ENCODE results near the gene RABL6. TPM values are rescaled to one million over a fixed set of nuclear protein-coding genes. Genes with fewer than 3 reads are reported as not detected.
A peak's percentile ranks its signal among the peaks of the same experiment; 100 is the strongest.
"Not testable (repeated sequence)": the region's sequence is repeated elsewhere in the genome, so short reads cannot be mapped to it uniquely, and the experiment has no call there.

The RABL6 gene
- total RNA-seq, 1 donor from 2014 or later: 71.2 TPM

GRCh38 chr9:136786451-136786850 is 21.3 kb upstream of the RABL6 start:
- Histone ChIP-seq H3K4me3 (no peak overlapping the region), H3K9ac (no peak overlapping the region), H3K4me1 (peaks cover 18% of the 10 kb centered on the region), H3K9me3 (ENCODE audit: low read depth) (no peaks in the 10 kb centered on the region), H3K79me2 (ENCODE audit: low read depth) (no peaks in the 10 kb centered on the region), H3K4me2 (no peak overlapping the region), H3K36me3 (no peaks in the 10 kb centered on the region), H3K27me3 (peaks cover 28% of the 10 kb centered on the region), H4K20me1 (ENCODE audit: low read depth) (no peaks in the 10 kb centered on the region), H3K27ac (no peak overlapping the region), H3F3A (ENCODE audit: low read depth) (peaks cover 20% of the 10 kb centered on the region), H2AFZ (replicated peaks) (no peak overlapping the region)
- H3K9me3 Mint-ChIP-seq: no peaks in the 10 kb centered on the region
- H3K27me3 Mint-ChIP-seq (ENCODE audit: insufficient read depth, low read depth): peaks cover 8% of the 10 kb centered on the region
- no peak overlapping the region for H3K27ac Mint-ChIP-seq
- H3K4me1 Mint-ChIP-seq: peaks cover 33% of the 10 kb centered on the region
- no peak overlapping the region for H3K4me3 Mint-ChIP-seq
- no peak for TF ChIP-seq EZH2 (IDR thresholded peaks at IDR 0.05)
- TF ChIP-seq CTCF (IDR thresholded peaks at IDR 0.05): no peak
- no peak for TF ChIP-seq EZH2phosphoT487 (IDR thresholded peaks at IDR 0.05)
- DNase-seq (ENCODE audit: low spot score): no peak
- H3K36me3 Mint-ChIP-seq: no peaks in the 10 kb centered on the region

GRCh38 chr9:136786983-136787382 is 20.8 kb upstream of the RABL6 start:
- H3K36me3 ChIP-seq; H3K4me3 Mint-ChIP-seq; H3K27ac ChIP-seq; H4K20me1 ChIP-seq (ENCODE audit: low read depth); H3K79me2 ChIP-seq (ENCODE audit: low read depth); H3K27ac Mint-ChIP-seq; H3K27me3 Mint-ChIP-seq (ENCODE audit: insufficient read depth, low read depth); H3K9me3 Mint-ChIP-seq; H3K4me3 ChIP-seq; H2AFZ ChIP-seq (replicated peaks); DNase-seq (ENCODE audit: low spot score); H3K9ac ChIP-seq; H3K9me3 ChIP-seq (ENCODE audit: low read depth); H3K4me2 ChIP-seq; H3K36me3 Mint-ChIP-seq: not testable (repeated sequence)
- Histone ChIP-seq H3K4me1 (peaks cover 18% of the 10 kb centered on the region), H3F3A (ENCODE audit: low read depth) (peaks cover 20% of the 10 kb centered on the region), H3K27me3 (peaks cover 22% of the 10 kb centered on the region)
- peaks cover 33% of the 10 kb centered on the region for H3K4me1 Mint-ChIP-seq

GRCh38 chr9:136787690-136788400 is 19.9 kb upstream of the RABL6 start:
- H3K36me3 Mint-ChIP-seq: no peaks in the 10 kb centered on the region
- no peak overlapping the region for H3K27ac ChIP-seq

GRCh38 chr9:136788644-136789522 is 18.9 kb upstream of the RABL6 start:
- H3K9me3 Mint-ChIP-seq; H3K36me3 Mint-ChIP-seq; H3K4me3 Mint-ChIP-seq; H3K9me3 ChIP-seq (ENCODE audit: low read depth); H3K9ac ChIP-seq; H3K27me3 Mint-ChIP-seq (ENCODE audit: insufficient read depth, low read depth); H3K4me3 ChIP-seq; H3K27ac ChIP-seq; H3K79me2 ChIP-seq (ENCODE audit: low read depth); H3K36me3 ChIP-seq: not testable (repeated sequence)
- Mint-ChIP-seq H3K27ac (peak overlapping the region; percentile 1), H3K4me1 (peaks cover 33% of the 10 kb centered on the region)
- Histone ChIP-seq H3K4me2 (peak overlapping the region; percentile 6), H3K4me1 (peaks cover 18% of the 10 kb centered on the region), H2AFZ (replicated peaks) (peak overlapping the region; percentile 36), H3F3A (ENCODE audit: low read depth) (peaks cover 20% of the 10 kb centered on the region), H4K20me1 (ENCODE audit: low read depth) (peaks cover 10% of the 10 kb centered on the region), H3K27me3 (peaks cover 16% of the 10 kb centered on the region)
- peak; percentile 42 for DNase-seq (ENCODE audit: low spot score)

More at GRCh38 chr9:136787690-136788400, 19.9 kb upstream of the RABL6 start:
- Histone ChIP-seq H3K4me3 (no peak overlapping the region), H4K20me1 (ENCODE audit: low read depth) (peaks cover 10% of the 10 kb centered on the region), H3F3A (ENCODE audit: low read depth) (peaks cover 20% of the 10 kb centered on the region), H3K79me2 (ENCODE audit: low read depth) (no peaks in the 10 kb centered on the region), H3K36me3 (no peaks in the 10 kb centered on the region), H3K4me2 (no peak overlapping the region), H3K9me3 (ENCODE audit: low read depth) (no peaks in the 10 kb centered on the region), H3K9ac (no peak overlapping the region), H3K4me1 (peaks cover 18% of the 10 kb centered on the region), H3K27me3 (peaks cover 20% of the 10 kb centered on the region), H2AFZ (replicated peaks) (no peak overlapping the region)
- H3K27me3 Mint-ChIP-seq (ENCODE audit: insufficient read depth, low read depth): peaks cover 6% of the 10 kb centered on the region
- H3K9me3 Mint-ChIP-seq: no peaks in the 10 kb centered on the region
- peak; percentile 91 for DNase-seq (ENCODE audit: low spot score)
- no peak overlapping the region for H3K27ac Mint-ChIP-seq
- H3K4me3 Mint-ChIP-seq: peak overlapping the region; percentile 4
- peak; percentile 89 for TF ChIP-seq CTCF (IDR thresholded peaks at IDR 0.05)
- TF ChIP-seq EZH2phosphoT487 (IDR thresholded peaks at IDR 0.05): no peak
- no peak for TF ChIP-seq EZH2 (IDR thresholded peaks at IDR 0.05)
- peaks cover 33% of the 10 kb centered on the region for H3K4me1 Mint-ChIP-seq

Measured in neural progenitor cell (in vitro differentiated cells).